PFSK-1 (cell line): ENCODE data around the gene IL6ST.

Experiments
- FOXP2 ChIP-seq: optimal IDR thresholded peaks from 2 replicates; pipeline ENCODE3; 2011; ENCODE audit warnings: borderline replicate concordance, control low read depth, inconsistent platforms; ENCODE audit not compliant: insufficient read depth; ENCODE audit errors: extremely low read length, extremely low read depth
- POLR2AphosphoS5 ChIP-seq: IDR thresholded peaks from 2 replicates; pipeline ENCODE4 v1.6.1; 2012; ENCODE audit warnings: low read depth, mild to moderate bottlenecking, control low read depth, low read length, moderate library complexity
- REST ChIP-seq, 2 experiments: IDR thresholded peaks; 2 replicates each; pipeline versions ENCODE4 v1.6.1 to v1.8.0; 2011 to 2012; ENCODE audit warnings: low read depth in 2 of 2, low read length in 2 of 2, control low read depth in 1 of 2, inconsistent platforms in 1 of 2, mild to moderate bottlenecking in 1 of 2, moderate library complexity in 1 of 2; ENCODE audit not compliant: insufficient read depth in 1 of 2
- SIN3A ChIP-seq: IDR thresholded peaks from 2 replicates; pipeline ENCODE4 v1.6.1; 2012; ENCODE audit warnings: mild to moderate bottlenecking, low read length, moderate library complexity, borderline replicate concordance; ENCODE audit not compliant: insufficient read depth
- TAF1 ChIP-seq: IDR thresholded peaks from 2 replicates; pipeline ENCODE4 v1.6.1; 2012; ENCODE audit warnings: low read length, control low read depth, borderline replicate concordance; ENCODE audit not compliant: insufficient read depth

Gene IL6ST

GRCh38 chr5:55997742-55998351 lies 3.1 kb upstream of the IL6ST start:
- TF ChIP-seq POLR2AphosphoS5 (no peak), TAF1 (no peak), REST (IDR thresholded peaks at IDR 0.05; ENCODE audit: insufficient read depth in 1 of 2, low read depth in 2 of 2, low read length in 2 of 2) (no peak), SIN3A (no peak), FOXP2 (no peak)

GRCh38 chr5:55994998-55995914 lies 493 bp upstream of the IL6ST start:
- TF ChIP-seq POLR2AphosphoS5 (peak; percentile 35; the same call in 1 of the 2 replicates), FOXP2 (peak; percentile 79), SIN3A (no peak), TAF1 (0 out of 2 replicates have a peak, but pooled peaks have one; percentile 76), REST (IDR thresholded peaks at IDR 0.05; ENCODE audit: insufficient read depth in 1 of 2, low read depth in 2 of 2, low read length in 2 of 2) (no peak)

GRCh38 chr5:55993731-55994494 lies 850 bp downstream of the IL6ST start:
- TF ChIP-seq FOXP2 (no peak), TAF1 (no peak), POLR2AphosphoS5 (no peak)

GRCh38 chr5:55993013-55993412 lies 1.8 kb downstream of the IL6ST start:
- no peak for TF ChIP-seq TAF1

- TF ChIP-seq REST (IDR thresholded peaks at IDR 0.05; ENCODE audit: insufficient read depth in 1 of 2, low read depth in 2 of 2, low read length in 2 of 2) (no peak), TAF1 (no peak), POLR2AphosphoS5 (no peak), FOXP2 (no peak), SIN3A (no peak)
These were observed 2.8 kb downstream of the IL6ST start for GRCh38 chr5:55991768-55992486.
